Esophagus squamous epithelium (tissue), 4 donors: ENCODE data around the gene REV3L.

Experiments
- POLR2A ChIP-seq, 4 donors: fragments of 450-650 bp; IDR thresholded peaks; one replicate each; pipeline ENCODE4 v1.6.1; 2017; ENCODE audit warnings: antibody characterized with exemption in 4 of 4, mild to moderate bottlenecking in 4 of 4, moderate library complexity in 3 of 4
- TF ChIP-seq, protein P1 (sequence below), 6 experiments: fragments of 450-650 bp in 4 of 6; fragments of 200-600 bp in 2 of 6; sonication (generic) in 2 of 6; IDR thresholded peaks; one replicate each; pipeline ENCODE4 v1.5.1; 2016 to 2019; ENCODE audit warnings: antibody characterized with exemption in 6 of 6, mild to moderate bottlenecking in 4 of 6, moderate library complexity in 4 of 6

DNA sequence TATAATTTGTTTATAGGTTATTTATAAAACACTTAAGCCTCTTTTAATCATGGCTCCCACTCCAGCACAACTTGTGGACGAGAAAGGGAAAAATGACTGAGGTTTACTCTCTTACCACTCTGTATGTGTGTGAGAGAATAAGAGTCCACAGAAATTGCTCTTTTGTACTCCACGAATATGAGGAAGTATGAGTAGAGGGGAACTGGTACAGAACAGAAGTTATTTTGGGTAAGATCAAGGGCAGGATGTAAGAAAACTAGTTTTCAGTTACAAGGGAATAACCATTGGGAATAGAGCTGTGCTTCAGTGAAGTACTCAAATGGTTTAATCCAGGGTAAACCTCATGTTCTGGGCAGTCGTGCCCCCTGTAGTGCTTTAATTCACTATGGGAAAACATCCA, 72.6 kb downstream of the REV3L start:
- TF ChIP-seq, protein P1, sequence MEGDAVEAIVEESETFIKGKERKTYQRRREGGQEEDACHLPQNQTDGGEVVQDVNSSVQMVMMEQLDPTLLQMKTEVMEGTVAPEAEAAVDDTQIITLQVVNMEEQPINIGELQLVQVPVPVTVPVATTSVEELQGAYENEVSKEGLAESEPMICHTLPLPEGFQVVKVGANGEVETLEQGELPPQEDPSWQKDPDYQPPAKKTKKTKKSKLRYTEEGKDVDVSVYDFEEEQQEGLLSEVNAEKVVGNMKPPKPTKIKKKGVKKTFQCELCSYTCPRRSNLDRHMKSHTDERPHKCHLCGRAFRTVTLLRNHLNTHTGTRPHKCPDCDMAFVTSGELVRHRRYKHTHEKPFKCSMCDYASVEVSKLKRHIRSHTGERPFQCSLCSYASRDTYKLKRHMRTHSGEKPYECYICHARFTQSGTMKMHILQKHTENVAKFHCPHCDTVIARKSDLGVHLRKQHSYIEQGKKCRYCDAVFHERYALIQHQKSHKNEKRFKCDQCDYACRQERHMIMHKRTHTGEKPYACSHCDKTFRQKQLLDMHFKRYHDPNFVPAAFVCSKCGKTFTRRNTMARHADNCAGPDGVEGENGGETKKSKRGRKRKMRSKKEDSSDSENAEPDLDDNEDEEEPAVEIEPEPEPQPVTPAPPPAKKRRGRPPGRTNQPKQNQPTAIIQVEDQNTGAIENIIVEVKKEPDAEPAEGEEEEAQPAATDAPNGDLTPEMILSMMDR (IDR thresholded peaks at IDR 0.05): no peak
- no peak for TF ChIP-seq POLR2A (IDR thresholded peaks at IDR 0.05)
